Retinal pigment epithelial cell (primary cell): ENCODE results near the gene PDE6B.

Experiments used
- DNase-seq: peaks from one replicate; pipeline ENCODE4 v3.0.0-alpha.2; 2010; ENCODE audit warnings: low read depth
- H3K4me3 ChIP-seq: 2 replicates; pipeline ENCODE4 v1.5.1; 2011; ENCODE audit warnings: mild to moderate bottlenecking, low read length, control low read depth, moderate library complexity
- TF ChIP-seq, protein P1 (sequence below): conservative IDR thresholded peaks from 2 replicates; pipeline ENCODE4 v1.5.1; 2011; ENCODE audit warnings: low read depth, low read length, control low read depth, inconsistent platforms

The PDE6B gene

DNA sequence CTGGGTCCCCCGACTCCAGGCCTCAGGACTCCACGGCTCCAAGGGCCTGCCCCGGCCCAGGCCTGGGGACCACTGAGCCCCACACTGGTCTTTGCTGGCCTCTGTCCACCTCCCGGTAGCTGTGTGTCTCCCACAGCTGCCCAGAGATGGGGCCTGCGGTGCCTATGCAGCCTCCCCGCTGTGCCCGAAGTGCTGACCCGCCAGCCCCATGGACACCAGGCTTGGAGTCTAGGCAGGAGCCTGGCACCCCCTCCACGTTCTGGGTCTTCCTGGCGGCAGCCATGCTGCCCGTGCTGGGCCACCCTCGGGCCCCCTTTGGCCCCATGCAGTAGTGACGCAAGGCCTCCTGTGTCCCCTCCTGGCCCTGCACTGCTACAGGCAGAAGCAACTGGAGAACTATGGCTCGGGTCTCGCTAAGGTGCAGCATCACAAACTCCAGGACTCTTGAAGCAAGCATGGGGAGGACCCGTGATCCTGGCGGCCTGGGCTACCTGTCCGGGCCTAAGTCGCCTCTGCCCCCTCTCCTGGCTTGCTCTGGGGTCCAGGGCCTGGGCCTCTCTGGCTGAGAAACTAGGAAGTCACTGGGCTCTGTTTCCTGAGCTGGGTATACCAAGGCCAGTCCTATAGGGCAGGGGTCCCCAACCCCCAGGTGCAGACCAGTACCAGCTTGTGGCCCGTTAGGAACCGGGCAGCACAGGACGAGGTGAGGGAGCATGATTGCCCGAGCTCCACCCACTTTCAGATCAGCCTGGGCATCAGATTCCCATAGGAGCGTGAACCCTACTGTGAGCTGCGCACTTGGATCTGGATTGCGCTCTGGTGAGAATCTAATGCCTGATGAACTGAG, 49.9 kb downstream of the PDE6B start:
- TF ChIP-seq, protein P1, sequence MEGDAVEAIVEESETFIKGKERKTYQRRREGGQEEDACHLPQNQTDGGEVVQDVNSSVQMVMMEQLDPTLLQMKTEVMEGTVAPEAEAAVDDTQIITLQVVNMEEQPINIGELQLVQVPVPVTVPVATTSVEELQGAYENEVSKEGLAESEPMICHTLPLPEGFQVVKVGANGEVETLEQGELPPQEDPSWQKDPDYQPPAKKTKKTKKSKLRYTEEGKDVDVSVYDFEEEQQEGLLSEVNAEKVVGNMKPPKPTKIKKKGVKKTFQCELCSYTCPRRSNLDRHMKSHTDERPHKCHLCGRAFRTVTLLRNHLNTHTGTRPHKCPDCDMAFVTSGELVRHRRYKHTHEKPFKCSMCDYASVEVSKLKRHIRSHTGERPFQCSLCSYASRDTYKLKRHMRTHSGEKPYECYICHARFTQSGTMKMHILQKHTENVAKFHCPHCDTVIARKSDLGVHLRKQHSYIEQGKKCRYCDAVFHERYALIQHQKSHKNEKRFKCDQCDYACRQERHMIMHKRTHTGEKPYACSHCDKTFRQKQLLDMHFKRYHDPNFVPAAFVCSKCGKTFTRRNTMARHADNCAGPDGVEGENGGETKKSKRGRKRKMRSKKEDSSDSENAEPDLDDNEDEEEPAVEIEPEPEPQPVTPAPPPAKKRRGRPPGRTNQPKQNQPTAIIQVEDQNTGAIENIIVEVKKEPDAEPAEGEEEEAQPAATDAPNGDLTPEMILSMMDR = no peak
- DNase-seq = no peak
- peak overlapping the region; percentile 69 for H3K4me3 ChIP-seq

DNA sequence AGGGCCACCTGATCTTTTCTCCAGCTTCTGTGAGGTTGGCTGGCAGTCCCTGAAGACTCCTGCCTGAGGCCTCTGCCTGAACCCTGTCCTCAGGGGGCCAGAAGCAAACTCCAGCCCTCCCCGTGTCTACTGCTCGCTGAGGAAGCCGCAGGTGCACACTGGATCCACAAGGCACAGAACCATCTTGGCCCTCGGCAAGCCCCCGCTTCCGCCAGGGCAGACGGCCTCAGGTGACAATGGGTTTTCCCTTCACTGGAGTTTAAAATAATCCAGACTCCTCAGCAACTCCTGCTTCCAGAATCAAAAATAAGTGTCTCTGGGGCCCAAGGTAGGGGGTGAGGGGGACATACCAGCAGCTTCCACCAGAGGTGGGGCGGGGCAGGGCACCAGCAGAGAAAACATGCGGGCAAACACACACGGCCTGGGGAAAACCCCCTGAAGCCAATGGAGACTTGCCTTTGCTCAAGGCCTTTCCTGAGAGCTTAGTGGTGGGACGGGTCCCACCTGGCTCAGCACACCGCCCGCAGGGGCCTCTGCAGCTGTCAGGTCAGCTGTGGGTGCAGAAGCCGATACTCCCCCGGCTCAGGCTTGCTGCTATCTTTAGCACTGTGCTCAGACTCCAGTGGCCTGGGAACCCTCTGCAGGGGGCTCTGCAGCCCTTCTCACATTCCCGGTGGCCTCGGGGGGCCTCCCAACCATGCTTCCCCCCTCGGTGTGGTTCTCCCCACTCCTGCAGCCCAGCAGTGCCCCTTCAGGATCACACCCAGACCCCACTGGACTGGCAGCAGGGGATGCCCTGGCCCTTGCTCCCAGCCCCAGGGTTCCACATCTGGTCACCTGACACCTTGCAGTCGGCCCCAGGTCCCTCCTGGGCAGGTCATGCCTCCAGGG, 50.9 kb downstream of the PDE6B start:
- no peak overlapping the region for H3K4me3 ChIP-seq
- TF ChIP-seq, protein P1 = no peak
- DNase-seq = no peak

DNA sequence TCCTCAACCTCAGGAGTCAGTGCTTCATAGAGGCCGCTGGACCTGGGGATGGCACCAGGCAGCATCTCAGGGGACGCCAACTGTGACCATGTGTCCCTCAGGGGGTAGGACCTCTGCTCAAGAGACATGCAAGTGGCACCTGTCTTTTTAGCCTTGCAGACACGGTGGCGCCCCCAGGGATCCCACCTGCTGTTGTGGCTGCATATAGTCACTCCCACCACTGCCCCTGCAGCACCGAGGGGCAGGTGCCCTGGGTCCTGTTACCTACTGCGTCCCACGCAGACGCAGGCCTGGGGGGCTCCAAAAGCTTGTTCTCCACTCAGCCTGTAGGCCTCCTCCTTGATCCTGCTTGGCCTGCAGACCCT, 51.5 kb downstream of the PDE6B start:
- TF ChIP-seq, protein P1 = no peak
- H3K4me3 ChIP-seq = no peak overlapping the region
- DNase-seq = no peak

DNA sequence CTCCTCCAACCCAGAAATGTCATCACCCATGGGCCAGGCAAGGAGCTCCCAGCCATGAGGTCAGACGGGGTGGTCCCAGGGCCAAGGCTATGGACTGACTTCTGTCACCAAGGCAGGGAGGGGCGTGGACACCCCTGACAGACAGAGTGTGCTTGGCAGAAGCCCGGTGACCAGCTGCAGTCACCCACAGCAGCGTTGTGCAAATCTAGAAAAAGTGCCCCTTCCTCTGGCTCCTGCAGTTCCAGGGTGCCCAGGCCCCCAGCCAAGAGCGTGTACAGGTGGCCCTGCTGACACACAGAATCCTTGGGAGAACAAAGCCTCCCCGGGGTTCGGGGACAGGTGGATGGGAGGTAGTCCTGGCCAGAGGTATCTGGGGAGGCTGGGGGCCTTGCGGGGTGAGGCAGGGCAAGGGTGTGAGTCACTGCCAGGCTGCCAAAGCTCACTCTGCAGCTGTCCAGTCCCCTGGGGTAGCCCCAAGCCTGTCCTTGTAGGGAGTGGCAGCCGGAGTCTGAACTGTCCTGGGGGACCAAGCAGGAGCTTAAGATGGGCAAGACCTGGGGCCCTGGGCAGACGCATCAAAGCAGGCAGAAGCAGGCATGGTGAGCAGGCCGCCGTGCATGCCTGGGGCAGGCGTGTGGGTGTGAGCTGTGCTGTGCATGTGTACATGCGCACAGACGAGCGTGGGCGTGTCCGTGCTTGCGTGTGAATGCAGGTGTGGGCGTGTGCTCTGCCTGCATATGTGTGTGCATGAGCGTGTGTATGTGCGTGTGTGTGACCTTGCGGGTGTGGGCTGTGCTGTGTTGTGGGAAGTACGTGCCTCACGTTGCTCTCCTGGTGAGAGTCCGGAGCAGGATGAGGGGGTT, 52.3 kb downstream of the PDE6B start:
- TF ChIP-seq, protein P1 = no peak
- no peak for DNase-seq
- no peak overlapping the region for H3K4me3 ChIP-seq

DNA sequence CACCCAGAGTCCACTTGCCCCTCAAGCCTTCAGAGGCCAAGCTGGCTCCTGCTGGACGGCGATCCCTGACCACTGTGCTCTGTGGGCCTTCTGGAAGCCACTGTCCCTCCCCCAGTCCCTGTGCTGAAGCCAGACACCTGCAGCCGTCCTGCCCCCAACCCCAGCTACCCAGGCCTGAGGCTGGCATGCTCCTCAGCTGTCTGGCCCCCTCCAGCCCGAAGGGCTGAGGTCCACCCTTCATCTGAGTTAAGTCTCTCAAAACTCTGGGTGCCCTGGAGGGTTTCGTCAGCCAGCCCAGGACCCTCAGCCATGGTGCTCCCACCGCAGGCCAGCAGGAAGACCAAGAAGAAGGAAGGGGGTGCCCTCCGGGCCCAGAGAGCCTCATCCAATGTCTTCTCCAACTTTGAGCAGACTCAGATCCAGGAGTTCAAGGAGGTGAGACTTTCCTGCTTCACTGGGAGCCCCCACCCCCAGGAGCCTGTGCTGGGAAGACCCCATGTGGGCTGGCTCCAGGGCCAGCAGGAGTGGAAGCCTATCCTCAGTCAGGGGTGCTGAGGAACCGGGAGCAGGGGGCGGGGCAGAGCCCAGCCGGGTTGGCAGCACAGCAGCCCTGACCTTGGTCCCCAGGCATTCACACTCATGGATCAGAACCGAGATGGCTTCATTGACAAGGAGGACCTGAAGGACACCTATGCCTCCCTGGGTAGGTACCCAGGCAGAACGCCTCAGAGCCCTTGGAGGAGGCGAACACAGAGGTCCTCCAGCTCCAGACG, 53.1 kb downstream of the PDE6B start:
- TF ChIP-seq, protein P1 = no peak
- no peak for DNase-seq
- H3K4me3 ChIP-seq = no peak overlapping the region

DNA sequence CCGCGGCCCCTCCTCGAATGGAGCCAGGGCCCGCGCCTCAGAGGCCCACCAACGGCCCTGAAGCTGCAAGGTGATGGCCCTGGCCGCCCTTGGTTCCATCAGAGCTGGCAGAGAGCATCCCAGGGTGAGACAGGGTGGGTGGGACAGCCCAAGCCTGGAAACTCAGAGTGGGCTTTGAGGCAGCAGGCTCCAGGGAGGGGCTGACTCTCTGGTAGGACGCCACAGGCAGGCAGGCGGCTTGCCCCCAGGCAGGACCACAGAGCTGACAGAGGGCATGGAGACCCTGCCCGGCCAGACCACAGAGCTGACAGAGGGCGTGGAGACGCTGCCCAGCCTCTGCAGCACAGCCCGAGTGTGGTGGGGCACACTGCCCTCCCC, 53.7 kb downstream of the PDE6B start:
- no peak overlapping the region for H3K4me3 ChIP-seq
- TF ChIP-seq, protein P1 = no peak
- no peak for DNase-seq
